GM19324 (cell line): Measurements from ENCODE around the gene IDE.

Experiments
- ATAC-seq: cut with Tn5 transposase; IDR thresholded peaks from one replicate; pipeline ENCODE4 v1.9.1; 2021; ENCODE audit warnings: mild to moderate bottlenecking, moderate library complexity; ENCODE audit not compliant: unreplicated experiment, low FRiP score

IDE gene

DNA sequence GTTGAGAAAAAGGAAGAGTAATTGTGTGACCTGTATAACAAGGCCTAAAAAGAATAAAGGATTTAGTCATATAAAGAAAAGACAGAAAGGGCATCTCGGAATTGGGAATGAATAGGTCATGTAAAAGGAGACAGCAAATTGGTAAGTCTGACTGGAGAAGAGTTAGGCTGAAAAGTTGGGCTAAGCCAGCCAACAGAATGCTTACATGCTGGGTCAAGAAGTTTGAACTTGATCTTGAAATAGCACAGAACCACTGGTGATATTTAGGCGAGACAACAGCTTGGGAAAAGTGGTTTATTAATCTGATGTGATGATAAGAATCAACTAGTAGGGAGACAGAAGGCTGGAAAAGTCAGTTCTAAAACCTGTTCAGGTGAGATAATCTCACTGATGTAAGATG lies 4.8 kb downstream of the IDE start:
- ATAC-seq, result no peak

DNA sequence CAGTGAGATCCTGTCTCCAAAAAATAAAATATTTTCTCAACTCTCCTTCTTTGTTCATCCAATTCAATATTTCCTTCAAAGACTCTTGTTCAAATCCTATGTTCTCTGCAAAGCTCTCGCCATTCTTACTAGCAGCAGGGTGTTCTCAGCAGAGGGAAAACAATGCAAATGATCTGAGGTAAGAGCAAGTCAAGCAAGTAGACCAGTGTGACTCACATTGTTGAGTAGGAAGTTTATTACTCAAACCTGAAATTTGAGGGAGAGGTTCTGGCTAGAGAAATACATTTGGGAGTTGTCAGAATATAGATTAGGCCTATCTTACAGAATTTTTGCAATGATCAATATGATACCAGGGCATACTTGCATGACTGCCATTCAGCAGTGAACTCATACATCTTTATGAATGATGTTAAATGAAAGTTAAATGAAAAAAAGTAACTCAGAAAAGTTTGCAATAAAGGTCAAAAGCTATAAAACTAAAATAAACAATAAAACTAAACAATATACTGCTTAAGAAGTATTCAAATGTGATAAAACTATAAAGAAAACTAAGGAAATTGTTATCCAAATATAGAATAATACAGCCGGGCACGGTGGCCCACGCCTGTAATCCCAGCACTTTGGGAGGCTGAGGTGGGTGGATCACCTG lies 5.8 kb downstream of the IDE start:
- no peak for ATAC-seq

DNA sequence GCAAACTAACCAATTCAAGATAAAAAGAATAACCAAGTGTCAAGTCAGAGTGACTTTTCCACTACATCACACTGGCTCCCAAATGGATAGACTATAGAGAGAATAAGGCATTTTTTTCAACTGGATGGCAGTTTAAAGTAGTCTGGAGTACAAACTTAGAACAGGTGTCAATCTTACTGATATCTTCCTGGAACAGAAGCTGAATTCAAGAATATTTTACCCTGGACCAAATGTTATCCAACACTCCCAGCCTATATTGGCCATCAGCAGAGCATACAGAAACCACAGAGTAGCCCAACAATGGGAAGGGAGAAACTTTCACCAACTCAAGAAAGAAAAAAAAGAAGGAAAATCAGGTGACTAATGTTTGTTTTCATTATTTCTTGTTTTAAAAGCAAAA lies 11.5 kb downstream of the IDE start:
- no peak for ATAC-seq

DNA sequence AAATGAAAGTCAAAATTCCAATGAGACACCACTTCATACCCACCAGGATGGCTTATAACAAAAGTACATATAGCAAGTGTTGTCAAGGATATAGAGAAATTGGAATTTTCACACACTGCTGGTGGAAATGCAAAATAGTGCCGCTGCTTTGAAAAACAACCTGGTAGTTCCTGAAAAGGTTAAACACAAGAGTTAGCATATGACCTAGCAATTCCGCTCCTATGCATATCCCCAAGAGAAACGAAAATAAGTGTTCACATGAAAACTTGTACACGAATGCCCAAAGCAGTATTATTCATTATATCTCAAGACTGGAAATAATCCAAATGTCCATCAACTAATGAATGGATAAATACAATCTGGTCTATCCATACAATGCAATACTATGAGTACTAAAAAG lies 14.8 kb downstream of the IDE start:
- no peak for ATAC-seq

DNA sequence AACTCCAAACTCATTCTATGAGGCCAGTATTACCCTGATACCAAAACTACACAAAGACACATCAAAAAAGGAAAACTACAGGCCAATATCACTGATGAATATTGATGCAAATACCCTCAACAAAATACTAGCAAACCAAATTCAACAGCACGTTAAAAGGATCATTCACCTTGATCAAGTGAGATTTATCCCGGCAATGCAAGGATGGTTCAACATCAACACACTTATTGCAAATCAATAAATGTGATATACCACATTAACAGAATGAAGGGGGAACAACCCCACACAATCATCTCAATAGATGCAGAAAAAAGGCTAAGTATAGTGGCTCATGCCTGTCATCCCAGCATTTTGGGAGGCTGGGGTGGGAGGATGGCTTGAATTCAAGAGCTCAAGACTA lies 19.9 kb downstream of the IDE start:
- no peak for ATAC-seq

DNA sequence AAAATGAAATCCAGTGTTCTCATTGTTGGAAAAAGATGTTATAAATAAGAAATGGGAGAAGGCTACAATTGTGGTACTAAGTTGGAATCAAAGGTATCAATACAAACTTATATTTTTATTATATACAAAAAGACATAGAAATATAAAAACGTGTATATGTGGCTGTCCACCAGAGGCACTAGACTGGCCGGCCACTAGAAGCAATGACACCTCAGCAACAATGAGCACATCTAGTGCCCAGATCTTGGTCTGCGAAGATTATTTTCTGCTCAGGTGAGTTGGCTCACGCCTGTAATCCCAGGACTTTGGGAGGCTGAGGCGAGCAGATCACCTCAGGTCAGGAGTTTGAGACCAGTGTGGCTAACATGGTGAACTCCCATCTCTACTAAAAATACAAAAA lies 21.6 kb downstream of the IDE start:
- ATAC-seq, result no peak

DNA sequence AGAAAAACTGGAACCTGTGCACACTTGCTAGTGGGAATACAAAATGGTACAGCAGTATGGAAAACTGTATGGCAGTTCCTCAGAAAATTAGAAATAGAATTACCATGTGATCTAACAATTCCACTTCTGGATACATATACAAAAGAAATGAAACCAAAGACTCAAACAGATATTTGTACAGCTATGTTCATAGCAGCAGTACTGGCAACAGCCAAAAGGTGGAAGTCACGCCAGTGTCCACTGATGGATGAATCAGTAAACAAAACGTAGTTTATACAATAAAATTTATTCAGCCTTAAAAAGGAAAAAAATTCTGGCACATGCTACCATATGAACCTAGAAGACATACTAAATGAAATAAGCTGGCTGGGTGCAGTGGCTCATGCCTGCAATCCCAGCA lies 23.0 kb downstream of the IDE start:
- ATAC-seq, result no peak

DNA sequence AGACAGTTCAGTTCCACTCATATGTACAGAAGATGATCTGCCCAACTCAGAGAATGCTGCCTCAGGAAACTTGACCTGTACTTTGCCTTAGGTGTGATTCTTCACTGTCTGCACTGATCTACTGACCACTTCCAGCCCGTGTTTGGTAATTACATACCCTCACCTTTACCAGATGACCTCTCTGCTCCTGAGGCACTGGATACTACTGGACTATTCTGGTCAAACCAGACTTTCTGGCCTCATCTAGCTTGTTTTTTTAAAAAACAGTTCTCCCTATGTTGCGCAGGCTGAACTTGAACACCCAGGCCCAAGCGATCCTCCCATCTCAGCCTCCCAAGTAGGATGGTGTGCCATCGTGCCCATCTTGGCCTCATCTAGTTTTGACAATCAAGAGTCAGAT lies 26.2 kb downstream of the IDE start:
- no peak for ATAC-seq

DNA sequence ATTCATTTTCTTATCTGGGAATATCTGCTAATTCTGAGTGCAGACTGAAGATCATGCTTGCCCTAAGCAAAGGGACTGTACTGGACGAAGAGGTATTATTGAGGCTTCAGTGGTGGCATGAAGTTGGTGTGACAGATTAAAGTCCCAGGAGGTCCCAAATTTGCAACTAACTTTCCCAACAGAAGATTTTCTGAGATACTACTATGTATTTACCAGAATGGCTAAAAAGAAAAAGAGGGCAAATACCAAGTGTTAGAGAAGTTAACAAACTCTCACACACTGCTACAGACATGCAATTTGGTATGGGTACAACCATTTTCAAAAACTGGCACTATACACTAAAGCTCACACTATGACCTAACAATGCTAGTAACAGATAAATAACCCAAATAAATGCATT lies 28.3 kb downstream of the IDE start:
- ATAC-seq, result no peak

DNA sequence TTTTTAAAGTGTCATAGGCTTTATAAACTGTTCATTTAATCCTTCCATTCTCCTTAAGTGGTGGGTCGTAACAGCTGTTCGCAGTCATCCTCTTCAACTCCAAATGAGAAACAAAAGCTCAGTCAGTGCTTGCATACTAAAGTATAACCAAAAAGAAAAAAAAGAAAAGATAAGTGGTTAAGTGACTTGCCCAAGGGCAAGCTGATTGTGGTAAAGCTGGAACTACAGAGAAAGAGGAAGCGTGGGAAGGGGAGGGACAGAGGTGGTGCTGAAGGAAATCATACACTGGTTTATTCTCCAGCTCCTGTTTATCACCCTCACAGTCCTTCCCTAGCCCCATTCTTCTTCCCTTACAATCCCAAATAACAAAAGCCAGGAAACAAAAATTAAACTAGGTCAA lies 29.6 kb downstream of the IDE start:
- ATAC-seq, result no peak

DNA sequence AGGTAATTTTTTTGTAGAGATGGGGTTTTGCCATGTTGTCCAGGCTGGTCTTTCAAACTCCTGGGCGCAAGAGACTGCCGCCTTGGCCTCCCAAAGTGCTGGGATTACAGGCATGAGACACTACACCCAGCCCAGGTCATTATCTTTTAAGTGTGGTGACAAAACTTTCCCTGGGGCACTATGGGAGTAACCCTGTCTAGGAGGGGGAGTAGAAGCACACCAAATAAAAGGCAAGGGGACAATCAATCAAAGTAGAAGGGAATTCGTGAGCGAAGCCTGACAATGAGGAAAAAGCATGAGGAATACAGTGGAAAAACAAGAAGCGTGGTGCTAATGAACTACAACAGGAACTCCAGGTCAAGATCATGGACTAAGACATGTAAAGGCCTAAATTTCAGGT lies 31.4 kb downstream of the IDE start:
- ATAC-seq, result no peak

DNA sequence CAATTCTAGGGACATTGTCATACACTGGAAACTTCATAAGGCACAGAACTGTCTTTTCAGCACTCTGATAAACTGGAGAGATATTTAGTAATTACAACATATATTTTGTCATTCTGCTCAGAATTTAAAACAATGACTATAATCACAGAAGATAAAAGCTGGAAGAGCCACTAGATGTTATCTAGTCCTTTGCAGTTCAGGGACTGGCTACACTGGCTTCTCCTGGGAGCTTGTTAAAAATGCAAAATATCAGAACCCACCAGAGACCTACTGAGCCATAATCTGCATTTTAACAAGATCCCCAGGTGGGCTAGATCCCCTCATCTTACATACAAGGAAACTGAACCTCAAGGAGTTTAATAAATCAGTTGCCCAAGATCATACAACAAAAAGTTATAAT lies 32.3 kb downstream of the IDE start:
- no peak for ATAC-seq

DNA sequence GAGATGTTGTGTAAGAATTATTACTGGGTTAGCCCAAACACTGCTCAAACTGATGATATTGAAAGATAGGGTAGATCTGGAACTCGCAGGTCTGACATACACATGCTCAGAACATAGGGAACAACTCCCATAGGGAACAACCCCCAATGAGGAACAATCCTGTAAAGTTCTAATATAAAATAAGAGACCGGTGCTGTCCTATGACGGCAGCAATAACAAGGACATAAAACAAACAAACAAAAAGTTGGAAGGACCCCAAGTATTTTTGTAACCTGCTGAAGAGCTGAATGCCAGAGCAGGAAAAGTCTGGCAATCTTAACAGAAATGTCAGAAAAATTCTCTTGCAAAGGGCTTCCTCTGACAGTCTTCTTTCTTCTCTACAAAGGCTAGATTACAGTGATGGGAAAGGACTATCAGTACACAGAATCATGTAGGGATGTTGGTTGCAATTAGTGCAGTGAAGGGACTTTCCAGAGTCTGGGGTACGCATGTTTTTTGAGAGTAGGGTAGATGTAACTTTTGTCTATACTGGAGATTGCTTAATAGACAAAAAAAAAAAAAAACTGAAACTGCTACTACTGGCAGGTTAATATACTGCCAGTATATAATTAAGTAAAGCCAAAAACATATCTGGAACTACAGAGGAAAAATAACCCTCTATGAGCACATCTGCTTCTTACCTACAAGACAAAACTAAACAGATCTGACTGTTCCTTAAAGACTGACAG lies 35.5 kb downstream of the IDE start:
- ATAC-seq, result no peak

DNA sequence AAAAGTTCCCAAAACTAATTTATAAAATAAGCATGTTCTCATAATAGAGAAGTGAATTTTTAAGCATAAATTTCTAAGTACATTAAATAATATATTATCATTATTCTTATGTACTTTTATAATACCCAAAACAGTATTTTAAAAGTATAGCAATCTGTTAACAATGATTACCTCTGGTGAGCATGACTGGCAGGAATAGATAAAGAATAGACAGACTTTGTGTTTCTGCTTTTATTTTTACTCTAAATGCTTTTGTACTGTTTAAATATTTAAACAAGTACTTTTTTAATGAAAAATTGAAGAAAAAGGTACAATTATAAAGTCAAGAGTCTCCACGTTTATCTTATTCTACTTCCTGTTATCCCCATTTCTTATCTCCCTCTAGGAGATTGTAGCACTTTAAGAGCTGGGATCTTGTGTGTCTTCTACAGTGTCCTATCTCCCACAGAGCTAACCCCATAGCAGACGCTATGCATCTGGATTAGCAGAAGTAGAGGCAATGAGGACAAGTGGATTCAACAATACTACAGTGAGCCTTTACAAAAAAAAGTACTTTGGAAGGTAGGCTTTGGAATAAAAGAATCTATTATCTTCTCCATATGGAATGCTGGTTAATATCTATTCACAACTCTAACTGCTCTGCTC lies 42.9 kb downstream of the IDE start:
- ATAC-seq, result no peak

DNA sequence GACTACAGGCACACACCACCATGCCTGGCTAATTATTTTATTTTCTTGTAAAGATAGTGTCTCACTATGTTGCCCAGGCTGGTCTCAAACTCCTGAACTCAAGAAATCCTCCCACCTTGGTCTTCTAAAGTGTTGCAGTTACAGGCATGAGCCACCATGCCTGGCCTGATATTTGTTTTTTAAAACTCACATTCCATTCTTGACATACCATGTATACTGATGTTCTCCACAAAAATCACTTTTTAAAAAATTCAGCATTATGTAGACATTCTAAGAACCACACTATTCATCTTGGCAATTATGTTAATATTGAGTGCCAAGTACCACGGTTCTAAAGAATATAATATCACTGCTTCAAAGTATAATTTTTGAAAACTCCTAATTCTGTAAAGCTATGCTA lies 43.5 kb downstream of the IDE start:
- ATAC-seq, result no peak

DNA sequence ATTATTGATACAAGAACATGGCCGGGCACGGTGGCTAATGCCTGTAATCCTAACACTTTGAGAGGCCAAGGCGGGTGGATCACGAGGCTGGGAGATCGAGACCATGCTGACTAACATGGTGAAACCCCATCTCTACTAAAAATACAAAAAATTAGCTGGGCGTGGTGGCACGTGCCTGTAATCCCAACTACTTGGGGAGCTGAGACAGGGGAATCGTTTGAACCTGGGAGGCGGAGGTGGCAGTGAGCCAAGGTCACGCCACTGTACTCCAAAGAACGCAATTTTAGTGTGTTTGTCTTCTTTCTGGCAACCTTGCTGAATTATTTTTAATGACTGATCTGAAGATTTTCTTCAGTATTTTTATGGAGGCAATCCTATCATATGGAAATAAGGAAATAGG lies 46.2 kb downstream of the IDE start:
- ATAC-seq, result no peak

DNA sequence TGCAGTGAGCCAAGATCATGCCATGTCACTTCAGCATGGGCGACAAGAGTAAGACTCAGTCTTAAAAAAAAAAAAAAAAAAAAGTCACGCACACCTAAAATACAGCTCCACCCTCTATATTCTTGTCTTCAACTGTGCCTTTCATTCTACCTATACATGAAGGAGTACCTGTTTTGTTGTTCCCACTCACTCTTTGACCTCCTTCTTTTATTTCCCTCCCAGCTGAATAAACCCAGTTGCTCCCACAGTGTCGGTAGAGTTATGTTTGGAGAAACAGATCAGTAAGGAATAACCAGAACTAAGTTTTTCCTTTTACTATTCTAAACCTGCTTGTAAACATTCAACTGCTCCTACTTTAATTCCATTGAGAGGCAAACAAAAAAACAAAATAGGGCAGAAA lies 50.3 kb downstream of the IDE start:
- no peak for ATAC-seq

DNA sequence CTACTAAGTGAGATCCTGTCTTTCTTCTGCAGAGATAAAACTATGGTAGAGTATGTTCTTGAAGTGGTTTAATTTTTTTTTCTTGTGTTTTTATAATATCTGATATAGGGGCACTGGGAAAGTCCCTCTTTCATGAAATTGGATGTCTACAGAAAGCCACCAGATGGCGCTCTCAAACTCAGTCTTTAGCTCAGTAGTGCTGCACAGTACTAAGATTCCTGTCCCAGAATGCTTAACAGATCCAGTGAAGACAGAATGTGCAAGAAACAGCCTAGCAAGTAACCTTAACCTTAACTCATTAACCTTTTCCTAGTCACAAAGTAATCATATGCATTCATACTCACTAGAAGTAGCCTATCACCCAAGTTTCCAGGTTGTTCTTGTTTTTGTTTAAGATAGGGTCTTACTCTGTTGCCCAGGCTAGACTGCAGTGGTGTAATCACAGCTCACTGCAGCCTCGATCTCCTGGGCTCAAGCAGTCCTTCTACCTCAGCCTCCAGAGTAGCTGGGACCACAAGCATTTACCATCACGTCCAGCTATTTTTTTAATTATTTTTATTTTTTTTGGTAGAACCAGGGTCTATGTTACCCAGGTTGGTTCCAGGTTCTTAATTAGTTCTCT lies 56.7 kb downstream of the IDE start:
- no peak for ATAC-seq

DNA sequence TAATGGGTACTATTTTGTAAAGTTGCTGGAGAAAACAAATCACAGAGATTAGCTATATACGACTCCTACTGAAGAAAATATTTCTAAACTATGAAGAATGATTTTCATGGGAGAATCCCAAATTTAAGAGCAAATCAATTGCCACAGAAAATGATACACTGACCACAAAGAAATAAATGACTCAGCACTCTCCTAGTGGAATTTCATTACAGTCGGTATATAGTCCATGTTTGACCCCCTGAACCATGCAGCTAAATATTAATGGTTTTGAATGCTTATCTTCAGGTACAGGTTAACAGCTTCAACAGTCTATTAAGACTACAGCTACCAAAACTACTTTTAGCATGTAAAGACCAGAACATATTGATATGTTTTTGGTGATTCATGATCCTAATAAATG lies 65.0 kb downstream of the IDE start:
- no peak for ATAC-seq

DNA sequence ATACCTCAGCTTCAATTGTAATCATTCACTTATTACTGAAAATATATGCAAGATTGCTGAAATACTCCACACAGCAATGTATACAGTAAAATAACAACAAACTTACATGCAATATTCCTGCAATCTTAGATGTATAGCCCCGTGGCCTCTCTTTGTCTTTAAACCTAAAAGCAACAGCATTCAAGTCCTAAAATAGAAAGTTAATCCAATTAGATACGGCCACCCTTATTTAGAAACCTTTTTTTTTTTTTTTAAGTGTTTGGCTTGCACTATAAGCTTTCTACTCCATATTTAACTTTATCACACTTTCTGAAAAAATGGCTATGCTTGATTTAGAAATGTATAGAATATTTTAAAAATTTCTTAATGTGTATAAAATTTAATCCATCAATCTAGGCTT lies 67.6 kb downstream of the IDE start:
- ATAC-seq, result no peak

DNA sequence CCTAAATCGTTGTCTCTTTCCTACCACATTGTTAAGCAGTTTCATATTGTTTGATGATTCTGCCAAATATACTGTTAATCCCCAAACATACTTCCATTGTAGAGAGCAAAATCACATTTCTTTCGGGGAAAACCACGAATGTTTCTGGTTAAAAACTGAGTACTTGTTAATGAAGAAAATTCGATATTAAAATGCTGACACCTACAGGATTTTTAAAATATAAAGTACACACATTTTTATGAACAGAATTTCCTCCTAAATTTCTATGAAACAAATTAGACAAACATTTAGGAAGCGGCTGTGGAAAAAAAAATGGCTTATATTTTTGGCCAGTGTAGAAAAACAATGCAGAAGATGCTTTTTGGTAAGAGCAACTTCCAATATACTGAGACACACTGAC lies 68.8 kb downstream of the IDE start:
- no peak for ATAC-seq
